ENCODE data around the gene PLXNA4. TPM values are rescaled to one million over a fixed set of nuclear protein-coding genes. Genes with fewer than 3 reads are reported as not detected.

PLXNA4 gene
- total and polyA plus RNA-seq, 8 donors = 0.19 to 1.6 (median 0.47) TPM

GRCh38 chr7:132516042-132516840 is 60.0 kb downstream of the PLXNA4 start:
- no peak overlapping the region for H3K27ac ChIP-seq
- H3K9me3 ChIP-seq = no peaks in the 10 kb centered on the region
- FAIRE-seq (no peak), ATAC-seq (no peak), DNase-seq (no peak)
- TF ChIP-seq CTCF (IDR thresholded peaks at IDR 0.05) = no peak
- 74 to 79% methylated on average over 5 of the region's 5 CpGs for WGBS, 2 donors
- no peaks in the 10 kb centered on the region for H3K4me1 ChIP-seq
- H3K4me3 ChIP-seq = no peak overlapping the region
- no peaks in the 10 kb centered on the region for H3K36me3 ChIP-seq
- intact Hi-C loops (cut with DNase I) = no loop called here
- no peaks in the 10 kb centered on the region for H3K27me3 ChIP-seq

GRCh38 chr7:132515181-132515580 is 61.1 kb downstream of the PLXNA4 start:
- no peak overlapping the region for H3K4me3 ChIP-seq
- FAIRE-seq = no peak

GRCh38 chr7:132514430-132514829 is 61.8 kb downstream of the PLXNA4 start:
- intact Hi-C loops (cut with DNase I) = no loop called here
- DNase-seq (no peak), ATAC-seq (no peak), FAIRE-seq (no peak)
- Histone ChIP-seq H3K4me1 (no peaks in the 10 kb centered on the region), H3K36me3 (no peaks in the 10 kb centered on the region), H3K9me3 (no peaks in the 10 kb centered on the region), H3K27ac (no peak overlapping the region), H3K27me3 (no peaks in the 10 kb centered on the region), H3K4me3 (no peak overlapping the region)
- 73 to 88% methylated on average over 1 of the region's 1 CpG for WGBS, 2 donors
- TF ChIP-seq CTCF (IDR thresholded peaks at IDR 0.05) = no peak

More at GRCh38 chr7:132515181-132515580, 61.1 kb downstream of the PLXNA4 start:
- DNase-seq (no peak), ATAC-seq (no peak)
- H3K27ac ChIP-seq = no peak overlapping the region
- TF ChIP-seq CTCF (IDR thresholded peaks at IDR 0.05) = no peak
- H3K36me3 ChIP-seq = no peaks in the 10 kb centered on the region
- intact Hi-C loops (cut with DNase I) = no loop called here
- no peaks in the 10 kb centered on the region for H3K4me1 ChIP-seq
- WGBS, 2 donors = 86 to 89% methylated on average over 5 of the region's 5 CpGs
- no peaks in the 10 kb centered on the region for H3K9me3 ChIP-seq
- H3K27me3 ChIP-seq = no peaks in the 10 kb centered on the region

- no peak for TF ChIP-seq CTCF (IDR thresholded peaks at IDR 0.05)
Measured at GRCh38 chr7:132511921-132512320, 64.3 kb downstream of the PLXNA4 start.

GRCh38 chr7:132511387-132511786 is 64.9 kb downstream of the PLXNA4 start:
- 42 to 47% methylated on average over 3 of the region's 3 CpGs for WGBS, 2 donors
- TF ChIP-seq CTCF (IDR thresholded peaks at IDR 0.05) = no peak
- intact Hi-C loops (cut with DNase I) = no loop called here

More at GRCh38 chr7:132511921-132512320, 64.3 kb downstream of the PLXNA4 start:
- no peak overlapping the region for H3K27ac ChIP-seq
- ATAC-seq (no peak), DNase-seq (no peak), FAIRE-seq (no peak)
- no peaks in the 10 kb centered on the region for H3K36me3 ChIP-seq
- no peaks in the 10 kb centered on the region for H3K9me3 ChIP-seq
- no peak overlapping the region for H3K4me3 ChIP-seq
- WGBS, 2 donors = 68 to 81% methylated on average over 8 of the region's 8 CpGs
- H3K4me1 ChIP-seq = no peaks in the 10 kb centered on the region
- no peaks in the 10 kb centered on the region for H3K27me3 ChIP-seq
- intact Hi-C loops (cut with DNase I) = no loop called here

More at GRCh38 chr7:132511387-132511786, 64.9 kb downstream of the PLXNA4 start:
- DNase-seq = no peak
- H3K4me3 ChIP-seq = no peak overlapping the region
- H3K27me3 ChIP-seq = no peaks in the 10 kb centered on the region
- no peaks in the 10 kb centered on the region for H3K36me3 ChIP-seq
- ATAC-seq = no peak
- H3K9me3 ChIP-seq = no peaks in the 10 kb centered on the region
- no peak for FAIRE-seq
- no peaks in the 10 kb centered on the region for H3K4me1 ChIP-seq
- no peak overlapping the region for H3K27ac ChIP-seq

Measured in pancreas (tissue), 10 donors.